HS-27A (cell line): ENCODE results near the gene EML5.
"Not testable (repeated sequence)": the region's sequence is repeated elsewhere in the genome, so short reads cannot be mapped to it uniquely, and the experiment has no call there.

Experiments
- DNase-seq: peaks from one replicate; pipeline ENCODE4 v3.0.0-alpha.2; 2012; ENCODE audit warnings: low read depth, missing footprints

EML5 gene

GRCh38 chr14:88792473-88793258, at the start of gene EML5:
TSS of gene EML5 (minus strand) at chr14:88792953. CDS start at chr14:88792503, 450 bp downstream.
- peak; percentile 20 for DNase-seq

- DNase-seq = no peak
Observed at GRCh38 chr14:88842414-88842813, 49.7 kb upstream of the EML5 start.

- DNase-seq = no peak
Observed at GRCh38 chr14:88841741-88842140, 49.0 kb upstream of the EML5 start.

GRCh38 chr14:88840926-88841325, 48.2 kb upstream of the EML5 start:
- DNase-seq = no peak

GRCh38 chr14:88838015-88838414, 45.3 kb upstream of the EML5 start:
- DNase-seq = no peak

- no peak for DNase-seq
Observed at GRCh38 chr14:88837495-88837894, 44.7 kb upstream of the EML5 start.

GRCh38 chr14:88835661-88836060, 42.9 kb upstream of the EML5 start:
- DNase-seq = no peak

GRCh38 chr14:88834883-88835431, 42.2 kb upstream of the EML5 start:
- DNase-seq = peak; percentile 40

GRCh38 chr14:88831284-88831683, 38.5 kb upstream of the EML5 start:
- peak; percentile 65 for DNase-seq

GRCh38 chr14:88829685-88830302, 37.0 kb upstream of the EML5 start:
- no peak for DNase-seq

GRCh38 chr14:88829188-88829587, 36.4 kb upstream of the EML5 start:
- DNase-seq = no peak

GRCh38 chr14:88825503-88825902, 32.8 kb upstream of the EML5 start:
- no peak for DNase-seq

GRCh38 chr14:88825078-88825458, 32.3 kb upstream of the EML5 start:
- no peak for DNase-seq

- peak; percentile 72 for DNase-seq
Observed at GRCh38 chr14:88824314-88825077, 31.7 kb upstream of the EML5 start, which contains the start of gene TTC8. TSS of gene TTC8 (plus strand) at chr14:88824651. CDS start at chr14:88824708, 57 bp downstream.

GRCh38 chr14:88823968-88824313, 31.2 kb upstream of the EML5 start:
- no peak for DNase-seq

- no peak for DNase-seq
Observed at GRCh38 chr14:88821888-88822287, 29.1 kb upstream of the EML5 start.

GRCh38 chr14:88821378-88821777, 28.6 kb upstream of the EML5 start:
- no peak for DNase-seq

GRCh38 chr14:88819674-88820073, 26.9 kb upstream of the EML5 start:
- not testable (repeated sequence) for DNase-seq

GRCh38 chr14:88818018-88818417, 25.3 kb upstream of the EML5 start:
- no peak for DNase-seq

GRCh38 chr14:88815980-88816379, 23.2 kb upstream of the EML5 start:
- no peak for DNase-seq

- no peak for DNase-seq
Observed at GRCh38 chr14:88808359-88808758, 15.6 kb upstream of the EML5 start.

GRCh38 chr14:88804477-88804876, 11.7 kb upstream of the EML5 start:
- no peak for DNase-seq

- DNase-seq = no peak
Observed at GRCh38 chr14:88804035-88804434, 11.3 kb upstream of the EML5 start.
